ENCODE measurements around the gene REEP2. TPM values are rescaled to one million over a fixed set of nuclear protein-coding genes. Genes with fewer than 3 reads are reported as not detected.
"Not testable (repeated sequence)": the region's sequence is repeated elsewhere in the genome, so short reads cannot be mapped to it uniquely, and the experiment has no call there.

Gene REEP2
- total RNA-seq, 1 donor from 2014 or later, result 17.2 TPM

DNA sequence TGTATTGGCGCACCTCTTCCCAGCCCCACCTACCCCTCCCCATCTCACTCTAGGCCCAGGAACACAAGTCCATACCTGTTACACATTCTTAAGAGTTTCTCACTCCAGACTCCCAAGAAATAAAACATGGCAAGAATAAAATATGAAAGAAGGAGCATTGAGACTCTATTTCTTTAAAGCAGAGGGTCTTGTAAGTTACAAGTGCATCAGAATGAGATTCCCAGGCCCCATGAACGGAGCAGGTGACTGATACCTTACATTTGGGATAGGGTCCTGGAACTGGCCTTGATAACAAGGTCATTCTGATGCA, 32.1 kb downstream of the REEP2 start:
- Histone ChIP-seq H3K36me3 (ENCODE audit: insufficient read depth, low read length) (peaks cover 23% of the 10 kb centered on the region), H3K9ac (ENCODE audit: low read length) (no peak overlapping the region), H2AFZ (ENCODE audit: low read depth, low read length) (no peak overlapping the region), H3K4me1 (ENCODE audit: insufficient read depth, low read length) (peaks cover 16% of the 10 kb centered on the region), H3K4me3 (ENCODE audit: insufficient read depth, low read depth, low read length) (no peak overlapping the region), H3K4me2 (ENCODE audit: low read length) (no peak overlapping the region), H4K20me1 (ENCODE audit: insufficient read depth, low read length) (peaks cover 51% of the 10 kb centered on the region), H3K9me3 (ENCODE audit: insufficient read depth, low read depth, low read length) (no peaks in the 10 kb centered on the region), H3K27ac (ENCODE audit: low read depth, low read length) (no peak overlapping the region), H3K79me2 (ENCODE audit: insufficient read depth, low read length) (peaks cover 23% of the 10 kb centered on the region), H3K27me3 (ENCODE audit: insufficient read depth, low read length) (no peaks in the 10 kb centered on the region)
- DNase-seq (ENCODE audit: low read depth) (no peak), FAIRE-seq (no peak)
- Mint-ChIP-seq H3K27me3 (ENCODE audit: low read depth, unreplicated experiment) (peaks cover 17% of the 10 kb centered on the region), H3K9me3 (ENCODE audit: unreplicated experiment) (peaks cover 4% of the 10 kb centered on the region), H3K4me3 (ENCODE audit: unreplicated experiment) (no peak overlapping the region), H3K27ac (ENCODE audit: unreplicated experiment) (no peak overlapping the region), H3K4me1 (ENCODE audit: low read depth, unreplicated experiment) (peaks cover 5% of the 10 kb centered on the region), H3K36me3 (ENCODE audit: low read depth, unreplicated experiment) (peaks cover 26% of the 10 kb centered on the region)
- TF ChIP-seq, protein P1, sequence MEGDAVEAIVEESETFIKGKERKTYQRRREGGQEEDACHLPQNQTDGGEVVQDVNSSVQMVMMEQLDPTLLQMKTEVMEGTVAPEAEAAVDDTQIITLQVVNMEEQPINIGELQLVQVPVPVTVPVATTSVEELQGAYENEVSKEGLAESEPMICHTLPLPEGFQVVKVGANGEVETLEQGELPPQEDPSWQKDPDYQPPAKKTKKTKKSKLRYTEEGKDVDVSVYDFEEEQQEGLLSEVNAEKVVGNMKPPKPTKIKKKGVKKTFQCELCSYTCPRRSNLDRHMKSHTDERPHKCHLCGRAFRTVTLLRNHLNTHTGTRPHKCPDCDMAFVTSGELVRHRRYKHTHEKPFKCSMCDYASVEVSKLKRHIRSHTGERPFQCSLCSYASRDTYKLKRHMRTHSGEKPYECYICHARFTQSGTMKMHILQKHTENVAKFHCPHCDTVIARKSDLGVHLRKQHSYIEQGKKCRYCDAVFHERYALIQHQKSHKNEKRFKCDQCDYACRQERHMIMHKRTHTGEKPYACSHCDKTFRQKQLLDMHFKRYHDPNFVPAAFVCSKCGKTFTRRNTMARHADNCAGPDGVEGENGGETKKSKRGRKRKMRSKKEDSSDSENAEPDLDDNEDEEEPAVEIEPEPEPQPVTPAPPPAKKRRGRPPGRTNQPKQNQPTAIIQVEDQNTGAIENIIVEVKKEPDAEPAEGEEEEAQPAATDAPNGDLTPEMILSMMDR (IDR thresholded peaks at IDR 0.05; ENCODE audit: insufficient read depth, low read depth, low read length), result no peak

DNA sequence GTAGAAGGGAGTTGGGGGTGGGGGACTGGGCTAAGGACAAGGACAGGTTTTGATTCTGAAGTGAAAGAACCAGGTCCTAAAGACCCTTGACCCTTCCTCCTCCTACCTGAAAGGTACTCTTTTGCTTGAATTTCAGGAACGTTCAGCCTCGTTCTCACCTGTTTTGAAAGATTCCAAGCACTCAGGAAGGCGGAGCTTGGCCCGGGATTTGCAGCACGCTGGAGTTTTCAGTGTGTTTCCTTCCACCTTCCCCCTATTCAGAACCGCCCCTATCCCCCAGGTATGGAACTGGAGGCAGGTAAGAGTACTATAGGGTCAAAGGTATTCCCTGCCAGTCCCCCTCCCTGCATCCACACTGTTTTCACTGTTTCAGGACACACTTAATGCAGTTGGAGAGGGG, 33.5 kb downstream of the REEP2 start:
- H3K4me2 ChIP-seq (ENCODE audit: low read length), result no peak overlapping the region
- peaks cover 37% of the 10 kb centered on the region for H4K20me1 ChIP-seq (ENCODE audit: insufficient read depth, low read length)
- no peak overlapping the region for H3K4me3 ChIP-seq (ENCODE audit: insufficient read depth, low read depth, low read length)
- H3K4me3 Mint-ChIP-seq (ENCODE audit: unreplicated experiment), result no peak overlapping the region
- no peaks in the 10 kb centered on the region for H3K9me3 ChIP-seq (ENCODE audit: insufficient read depth, low read depth, low read length)
- peaks cover 16% of the 10 kb centered on the region for H3K36me3 Mint-ChIP-seq (ENCODE audit: low read depth, unreplicated experiment)
- H2AFZ ChIP-seq (ENCODE audit: low read depth, low read length), result no peak overlapping the region
- no peak overlapping the region for H3K9ac ChIP-seq (ENCODE audit: low read length)
- H3K27me3 Mint-ChIP-seq (ENCODE audit: low read depth, unreplicated experiment), result peaks cover 20% of the 10 kb centered on the region
- no peak overlapping the region for H3K27ac ChIP-seq (ENCODE audit: low read depth, low read length)
- H3K27me3 ChIP-seq (ENCODE audit: insufficient read depth, low read length), result no peaks in the 10 kb centered on the region
- TF ChIP-seq, protein P1 (IDR thresholded peaks at IDR 0.05; ENCODE audit: insufficient read depth, low read depth, low read length), result no peak
- no peak for TF ChIP-seq EZH2 (IDR thresholded peaks at IDR 0.05; ENCODE audit: insufficient read depth, low read length)
- peaks cover 2% of the 10 kb centered on the region for H3K9me3 Mint-ChIP-seq (ENCODE audit: unreplicated experiment)
- DNase-seq (ENCODE audit: low read depth) (no peak), FAIRE-seq (no peak)
- peaks cover 10% of the 10 kb centered on the region for H3K79me2 ChIP-seq (ENCODE audit: insufficient read depth, low read length)
- peaks cover 7% of the 10 kb centered on the region for H3K4me1 ChIP-seq (ENCODE audit: insufficient read depth, low read length)
- H3K27ac Mint-ChIP-seq (ENCODE audit: unreplicated experiment), result no peak overlapping the region
- H3K4me1 Mint-ChIP-seq (ENCODE audit: low read depth, unreplicated experiment), result peaks cover 2% of the 10 kb centered on the region
- H3K36me3 ChIP-seq (ENCODE audit: insufficient read depth, low read length), result peaks cover 18% of the 10 kb centered on the region

DNA sequence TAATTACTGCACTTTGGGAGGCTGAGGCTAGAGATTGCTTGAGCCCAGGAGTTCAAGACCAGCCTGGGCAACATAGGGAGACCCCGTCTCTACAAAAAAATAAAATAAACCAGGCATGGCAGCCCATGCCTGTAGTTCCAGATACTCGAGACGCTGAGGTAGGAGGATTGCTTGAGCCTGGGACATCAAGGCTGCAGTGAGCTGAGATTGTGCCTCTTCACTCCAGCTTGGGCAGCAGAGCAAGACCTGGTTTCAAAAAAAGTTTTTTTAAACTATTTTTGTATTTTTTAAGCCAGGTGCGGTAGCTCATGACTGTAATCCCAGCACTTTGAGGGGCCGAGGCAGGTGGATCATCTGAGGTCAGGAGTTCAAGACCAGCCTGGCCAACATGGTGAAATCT, 34.3 kb downstream of the REEP2 start:
- not testable (repeated sequence) for H3K79me2 ChIP-seq (ENCODE audit: insufficient read depth, low read length); H2AFZ ChIP-seq (ENCODE audit: low read depth, low read length); H3K4me1 ChIP-seq (ENCODE audit: insufficient read depth, low read length); H3K4me1 Mint-ChIP-seq (ENCODE audit: low read depth, unreplicated experiment); H3K9ac ChIP-seq (ENCODE audit: low read length); H3K9me3 Mint-ChIP-seq (ENCODE audit: unreplicated experiment); FAIRE-seq; H3K4me3 ChIP-seq (ENCODE audit: insufficient read depth, low read depth, low read length); H3K36me3 Mint-ChIP-seq (ENCODE audit: low read depth, unreplicated experiment); DNase-seq (ENCODE audit: low read depth); H3K9me3 ChIP-seq (ENCODE audit: insufficient read depth, low read depth, low read length); H3K27ac ChIP-seq (ENCODE audit: low read depth, low read length); H3K4me3 Mint-ChIP-seq (ENCODE audit: unreplicated experiment); H3K27ac Mint-ChIP-seq (ENCODE audit: unreplicated experiment); H3K4me2 ChIP-seq (ENCODE audit: low read length); H3K27me3 ChIP-seq (ENCODE audit: insufficient read depth, low read length)
- Histone ChIP-seq H3K36me3 (ENCODE audit: insufficient read depth, low read length) (peaks cover 12% of the 10 kb centered on the region), H4K20me1 (ENCODE audit: insufficient read depth, low read length) (peaks cover 29% of the 10 kb centered on the region)
- peaks cover 21% of the 10 kb centered on the region for H3K27me3 Mint-ChIP-seq (ENCODE audit: low read depth, unreplicated experiment)
